ENCODE results near the gene CHST12.

Gene CHST12

GRCh38 chr7:2479276-2480069, 76.1 kb downstream of the CHST12 start:
- DNase-seq (ENCODE audit: low spot score) = no peak

- DNase-seq (ENCODE audit: low spot score) = no peak
These were observed 76.6 kb downstream of the CHST12 start for GRCh38 chr7:2480070-2480408.

- DNase-seq (ENCODE audit: low spot score) = no peak
These were observed 77.8 kb downstream of the CHST12 start for GRCh38 chr7:2481195-2481594.

- peak; percentile 4 for DNase-seq (ENCODE audit: low spot score)
These were observed 79.5 kb downstream of the CHST12 start for GRCh38 chr7:2482725-2483451.

GRCh38 chr7:2483494-2483893, 80.1 kb downstream of the CHST12 start:
- no peak for DNase-seq (ENCODE audit: low spot score)

- no peak for DNase-seq (ENCODE audit: low spot score)
These were observed 81.5 kb downstream of the CHST12 start for GRCh38 chr7:2484868-2485267.

GRCh38 chr7:2487586-2488271, 84.3 kb downstream of the CHST12 start:
- no peak for DNase-seq (ENCODE audit: low spot score)

GRCh38 chr7:2488272-2488645, 84.8 kb downstream of the CHST12 start:
- DNase-seq (ENCODE audit: low spot score) = no peak

- DNase-seq (ENCODE audit: low spot score) = no peak
These were observed 85.3 kb downstream of the CHST12 start for GRCh38 chr7:2488681-2489080.

- no peak for DNase-seq (ENCODE audit: low spot score)
These were observed 86.8 kb downstream of the CHST12 start for GRCh38 chr7:2490181-2490651.

GRCh38 chr7:2492038-2492437, 88.6 kb downstream of the CHST12 start:
- DNase-seq (ENCODE audit: low spot score) = no peak

GRCh38 chr7:2493205-2494164, 90.1 kb downstream of the CHST12 start:
- DNase-seq (ENCODE audit: low spot score) = no peak

GRCh38 chr7:2494191-2495130, 91.0 kb downstream of the CHST12 start:
- no peak for DNase-seq (ENCODE audit: low spot score)

- DNase-seq (ENCODE audit: low spot score) = no peak
These were observed 92.2 kb downstream of the CHST12 start for GRCh38 chr7:2495418-2496299.

- no peak for DNase-seq (ENCODE audit: low spot score)
These were observed 93.0 kb downstream of the CHST12 start for GRCh38 chr7:2496375-2496774.

GRCh38 chr7:2497065-2497464, 93.7 kb downstream of the CHST12 start:
- DNase-seq (ENCODE audit: low spot score) = no peak

GRCh38 chr7:2497500-2498336, 94.3 kb downstream of the CHST12 start:
- DNase-seq (ENCODE audit: low spot score) = no peak

All from CD4-positive, alpha-beta T cell treated with Interleukin-2 at 100 ng/mL for 4 hours (primary cell).